Measurements from ENCODE around the gene SPTLC2.
"Not testable (repeated sequence)": the region's sequence is repeated elsewhere in the genome, so short reads cannot be mapped to it uniquely, and the experiment has no call there.

Gene SPTLC2

DNA sequence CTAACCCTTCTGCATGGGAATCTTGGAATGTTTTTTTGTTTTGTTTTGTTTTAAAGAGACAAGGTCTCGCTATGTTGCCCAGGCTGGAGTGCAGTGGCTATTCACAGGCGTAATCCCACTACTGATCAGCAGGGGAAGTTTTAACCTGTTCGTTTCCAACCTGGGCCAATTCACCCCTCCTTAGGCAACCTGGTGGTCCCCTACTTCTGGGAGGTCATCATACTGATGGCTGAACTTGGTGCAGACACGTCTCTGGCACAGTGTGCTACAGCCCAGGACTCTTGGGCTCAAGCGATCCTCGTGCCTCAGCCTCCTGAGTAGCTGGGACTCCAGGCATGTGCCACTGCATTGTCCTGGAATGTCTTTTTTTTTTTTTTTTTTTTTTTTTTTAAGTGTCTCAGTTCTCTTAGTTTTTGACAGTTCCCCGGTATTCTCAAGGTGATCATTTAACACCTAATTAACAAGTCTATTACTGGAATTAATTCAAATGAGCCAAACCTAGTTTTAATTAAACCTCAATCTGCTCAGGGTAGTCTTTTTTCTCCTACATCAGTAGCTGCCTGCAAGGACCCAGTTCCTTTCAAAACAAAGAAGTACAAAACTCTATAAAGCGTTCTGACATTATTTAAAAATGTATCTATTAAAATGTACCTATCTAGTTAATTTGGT, 68.8 kb downstream of the SPTLC2 start:
- DNase-seq: no peak

DNA sequence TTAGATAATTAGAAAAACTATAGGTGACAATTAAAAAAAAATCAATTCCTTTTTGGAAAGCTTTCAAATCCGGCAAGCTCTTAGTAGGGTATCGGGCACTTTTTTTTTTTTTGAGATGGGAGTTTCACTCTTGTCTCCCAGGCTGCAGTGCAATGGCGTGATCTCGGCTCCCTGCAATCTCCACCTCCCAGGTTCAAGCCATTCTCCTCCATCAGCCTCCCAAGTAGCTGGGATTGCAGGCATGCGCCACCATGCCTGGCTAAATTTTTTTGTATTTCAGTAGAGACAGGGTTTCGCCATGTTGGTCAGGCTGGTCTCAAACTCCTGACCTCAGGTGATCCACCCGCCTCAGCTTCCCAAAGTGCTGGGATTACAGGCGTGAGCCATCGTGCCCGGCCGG, 71.3 kb downstream of the SPTLC2 start:
- DNase-seq: not testable (repeated sequence)

DNA sequence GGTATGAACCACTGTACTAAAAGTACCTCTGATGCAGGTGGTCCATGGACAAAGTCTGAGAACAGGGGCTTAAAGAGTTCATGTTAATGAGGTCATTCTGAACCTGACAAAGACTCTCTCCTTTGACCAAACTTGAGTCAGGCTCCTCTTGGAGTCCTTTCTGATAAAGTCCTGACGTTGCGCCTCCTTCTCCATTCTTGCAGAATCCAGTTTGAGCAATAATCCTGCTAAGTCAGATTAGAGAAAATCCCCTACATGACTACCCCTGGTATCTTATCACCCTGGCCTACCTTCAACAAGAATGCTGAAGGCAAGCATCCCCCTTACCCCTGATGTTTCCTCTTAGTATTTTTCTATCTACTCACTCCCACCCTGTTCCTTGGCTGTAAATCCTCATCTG, 71.9 kb downstream of the SPTLC2 start:
- no peak for DNase-seq

DNA sequence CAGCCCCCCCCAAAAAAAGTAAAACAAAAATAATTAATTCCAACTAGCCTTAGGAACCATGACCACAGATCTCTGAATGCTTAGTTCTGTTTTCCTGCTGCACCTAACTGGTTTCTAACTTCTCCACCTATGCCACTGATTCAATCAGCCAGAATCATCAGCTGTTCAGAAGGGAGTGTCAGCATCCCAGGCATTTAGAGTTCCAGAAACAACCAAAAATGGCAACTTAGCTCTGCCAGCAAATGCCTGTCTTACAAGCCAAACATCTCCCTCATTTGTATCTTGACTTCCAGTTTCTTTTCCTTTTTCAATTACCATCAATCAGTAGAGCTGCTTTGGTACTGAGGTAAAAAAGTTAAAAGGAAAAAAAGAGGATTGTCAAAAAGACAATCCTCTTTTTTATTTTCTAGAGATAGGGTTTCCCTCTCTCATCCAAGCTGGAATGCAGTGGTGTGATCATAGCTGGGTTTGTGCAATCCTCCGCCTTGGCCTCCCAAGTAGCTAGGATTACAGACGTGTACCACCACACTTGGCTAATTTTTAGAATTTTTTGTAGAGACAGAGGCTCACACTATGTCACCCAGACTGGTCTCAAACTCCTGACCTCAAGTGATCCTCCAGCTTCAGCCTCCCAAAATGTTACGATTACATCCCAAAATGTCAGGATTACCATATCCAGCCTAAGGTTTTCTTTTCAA, 72.7 kb downstream of the SPTLC2 start:
- no peak for DNase-seq

DNA sequence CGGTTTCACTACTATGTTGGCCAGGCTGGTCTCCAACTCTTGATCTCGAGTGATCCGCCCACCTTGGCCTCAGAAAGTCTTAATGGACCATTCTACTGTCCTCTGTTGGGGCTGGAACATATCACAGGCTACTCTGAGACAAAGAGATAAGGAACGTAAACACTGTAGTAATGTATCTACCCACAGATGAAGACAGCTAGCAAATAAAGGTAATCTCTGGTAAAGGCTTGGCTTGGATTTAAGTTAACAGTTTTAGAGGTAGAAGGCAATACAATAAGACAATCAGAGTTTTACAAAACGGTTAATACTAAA, 73.2 kb downstream of the SPTLC2 start:
- DNase-seq: no peak

DNA sequence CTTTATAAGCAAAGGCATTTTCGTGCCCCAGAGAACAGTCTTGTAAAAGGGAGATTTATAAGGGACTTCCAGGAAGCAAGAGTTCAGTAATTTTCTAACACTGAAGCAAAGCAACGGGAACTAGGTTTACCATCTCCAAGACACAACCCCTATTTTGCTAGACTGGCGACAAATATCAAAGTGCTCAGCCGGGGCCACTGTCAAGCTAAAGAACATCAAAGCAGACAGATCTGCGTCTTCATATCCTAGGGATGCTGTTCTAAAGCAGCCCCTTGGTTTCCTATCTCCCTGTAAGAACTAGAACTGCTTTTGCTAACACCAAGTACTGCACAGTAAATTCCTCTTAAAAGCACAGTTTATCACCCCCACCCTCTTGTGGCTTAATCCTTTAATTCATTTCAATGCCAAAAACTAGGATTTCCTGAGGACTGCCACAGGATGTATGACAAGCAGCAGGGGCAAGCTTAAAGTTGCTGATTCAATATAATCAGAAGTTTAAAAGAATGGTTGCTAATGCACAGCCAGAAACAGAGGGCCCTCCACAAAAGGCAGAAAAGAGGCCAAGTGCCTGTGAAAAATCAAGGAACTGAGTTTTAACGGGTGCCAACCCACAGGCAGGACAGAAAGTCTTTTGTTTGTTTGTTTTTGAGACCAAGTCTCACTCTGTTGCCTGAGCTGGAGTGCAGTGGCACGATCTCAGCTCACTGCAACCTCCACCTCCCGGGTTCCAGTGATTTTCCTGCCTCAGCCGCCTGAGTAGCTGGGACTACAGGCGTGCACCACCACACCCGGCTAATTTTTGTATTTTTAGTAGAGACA, 73.8 kb downstream of the SPTLC2 start:
- DNase-seq: no peak

DNA sequence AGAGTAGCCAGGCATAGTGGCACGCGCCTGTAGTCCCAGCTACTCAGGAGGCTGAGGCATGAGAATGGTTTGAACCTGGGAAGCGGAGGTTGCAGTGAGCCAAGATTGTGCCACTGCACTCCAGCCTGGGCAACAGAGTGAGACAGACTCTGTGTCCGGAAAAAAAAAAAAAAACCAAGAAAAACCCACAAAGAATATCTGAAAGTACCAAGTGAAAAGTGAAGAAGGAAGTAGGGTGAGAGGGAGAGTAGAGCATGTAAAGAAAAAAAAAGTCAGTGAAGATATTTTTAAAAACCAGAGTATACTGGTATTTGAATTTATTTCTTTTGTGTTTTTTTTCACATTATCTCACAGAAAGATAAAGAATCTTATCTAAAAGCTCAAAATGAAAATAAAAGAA, 74.5 kb downstream of the SPTLC2 start:
- no peak for DNase-seq

DNA sequence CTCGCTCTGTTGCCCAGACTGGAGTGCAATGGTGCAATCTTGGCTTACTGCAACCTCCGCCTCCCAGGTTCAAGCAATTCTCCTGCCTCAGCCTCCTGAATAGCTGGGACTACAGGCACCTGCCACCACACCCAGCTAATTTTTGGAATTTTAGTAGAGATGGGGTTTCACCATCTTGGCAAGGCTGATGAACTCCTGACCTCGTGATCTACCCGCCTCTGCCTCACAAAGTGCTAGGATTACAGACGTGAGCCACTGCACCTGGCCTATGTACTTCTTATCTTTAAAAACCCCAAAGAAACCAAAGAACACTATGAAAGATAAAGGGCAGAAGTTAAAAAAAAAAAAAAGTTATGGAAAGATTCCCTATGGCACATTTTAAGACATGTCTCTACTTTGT, 79.5 kb downstream of the SPTLC2 start:
- not testable (repeated sequence) for DNase-seq

DNA sequence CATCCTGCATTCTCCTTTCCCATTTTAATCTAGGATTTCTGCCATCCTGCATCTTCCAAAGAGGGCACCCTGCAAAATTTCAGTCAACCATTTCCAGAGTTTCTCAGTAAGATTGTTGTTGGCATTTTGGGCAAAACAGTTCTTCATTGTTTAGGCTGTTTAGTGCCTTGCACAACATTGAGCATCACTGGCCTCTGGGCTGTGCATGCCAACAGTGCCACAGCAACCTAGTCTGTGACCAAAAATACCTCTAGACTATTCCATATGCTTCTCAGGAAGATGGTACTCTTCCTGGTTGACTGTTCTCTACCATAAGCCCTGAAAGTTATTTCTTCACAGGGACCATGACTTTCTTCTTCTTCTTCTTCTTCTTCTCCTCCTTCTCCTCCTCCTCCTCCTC, 85.4 kb downstream of the SPTLC2 start:
- DNase-seq: no peak

DNA sequence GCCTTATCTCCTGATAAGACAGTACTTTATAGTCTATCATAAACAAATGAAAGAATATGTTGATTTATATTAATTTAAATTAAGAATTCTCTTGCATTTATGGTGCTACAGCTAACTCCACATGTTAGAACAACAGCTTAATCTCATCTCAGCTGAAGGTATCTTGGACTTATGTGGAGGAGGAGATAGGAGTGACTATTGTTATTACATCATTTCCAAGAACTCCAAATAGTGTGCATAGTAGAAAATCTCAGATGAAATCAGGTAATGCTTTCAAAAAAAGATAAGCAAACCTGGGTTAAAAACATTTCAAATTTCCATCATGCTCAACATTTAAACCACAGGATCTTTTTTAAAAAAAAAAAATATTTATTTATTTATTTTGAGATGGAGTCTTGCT, 86.5 kb downstream of the SPTLC2 start:
- no peak for DNase-seq

DNA sequence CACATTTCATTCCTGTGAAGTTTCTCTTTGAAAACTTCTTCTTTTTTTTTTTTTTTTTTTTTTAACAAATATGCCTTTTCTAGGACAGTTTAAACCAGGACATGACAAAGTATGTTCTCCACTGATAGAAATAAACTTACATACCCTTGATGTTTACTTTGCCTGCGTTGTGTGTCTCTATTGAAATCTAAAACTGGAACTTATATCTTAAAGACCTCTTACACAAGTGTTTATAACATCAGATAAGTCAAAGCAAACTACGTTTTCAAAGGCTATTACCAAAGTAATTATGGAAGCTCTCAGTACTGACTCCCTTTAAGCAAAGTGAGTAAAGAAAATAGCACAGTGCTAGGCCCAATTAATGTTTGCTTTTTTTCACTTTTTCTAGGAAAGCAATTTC, 87.2 kb downstream of the SPTLC2 start:
- no peak for DNase-seq

DNA sequence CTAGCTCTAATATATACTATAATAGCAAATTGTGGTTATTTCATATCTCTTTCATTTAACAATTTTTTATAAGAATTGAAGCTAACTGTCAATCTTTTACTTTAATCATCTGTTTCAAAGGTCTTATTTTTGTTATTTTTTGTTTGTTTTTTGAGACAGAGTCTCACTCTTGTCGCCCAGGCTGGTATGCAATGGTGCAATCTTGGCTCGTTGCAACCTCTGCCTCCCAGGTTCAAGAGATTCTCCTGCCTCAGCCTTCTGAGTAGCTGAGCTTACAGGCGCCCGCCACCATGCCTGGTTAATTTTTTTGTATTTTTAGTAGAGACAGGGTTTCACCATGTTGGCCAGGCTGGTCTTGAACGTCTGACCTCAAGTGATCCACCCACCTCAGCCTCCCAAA, 87.7 kb downstream of the SPTLC2 start:
- not testable (repeated sequence) for DNase-seq

DNA sequence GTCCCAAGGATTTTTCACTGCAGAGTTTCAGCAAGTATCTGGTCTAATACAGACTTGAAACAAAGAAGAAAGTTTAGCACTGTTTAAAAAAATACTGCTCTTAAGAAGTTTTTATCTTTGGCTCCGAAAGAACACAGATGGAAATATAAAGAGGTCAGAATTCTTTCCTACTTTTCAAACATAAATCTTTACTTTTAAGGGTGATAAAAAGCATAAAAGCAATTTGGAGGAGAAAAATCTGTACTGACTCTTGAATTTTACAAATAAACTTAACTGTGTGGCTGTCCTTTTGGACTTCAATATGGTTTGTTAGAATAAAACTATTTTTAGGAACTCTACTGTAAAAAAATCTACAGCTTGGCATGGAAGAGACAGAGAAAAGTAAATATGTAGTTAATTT, 90.2 kb downstream of the SPTLC2 start:
- no peak for DNase-seq

DNA sequence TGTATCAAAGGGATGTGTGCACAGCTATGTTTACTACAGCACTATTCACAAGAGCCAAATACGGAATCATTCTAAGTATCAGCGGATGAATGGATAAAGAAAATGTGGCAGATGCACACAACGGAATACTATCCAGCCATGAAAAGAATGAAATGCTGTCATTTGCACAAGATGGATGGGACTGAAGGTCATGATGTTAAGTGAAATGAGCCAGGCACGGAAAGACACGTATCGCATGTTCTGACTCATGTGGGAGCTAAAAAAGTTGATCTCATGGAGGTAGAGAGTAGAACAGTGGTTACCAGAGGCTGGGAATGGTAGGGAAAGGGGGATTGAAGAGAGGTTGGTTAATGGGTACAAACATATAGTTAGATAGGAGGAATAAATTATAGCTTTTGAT, 91.9 kb downstream of the SPTLC2 start:
- DNase-seq: no peak

DNA sequence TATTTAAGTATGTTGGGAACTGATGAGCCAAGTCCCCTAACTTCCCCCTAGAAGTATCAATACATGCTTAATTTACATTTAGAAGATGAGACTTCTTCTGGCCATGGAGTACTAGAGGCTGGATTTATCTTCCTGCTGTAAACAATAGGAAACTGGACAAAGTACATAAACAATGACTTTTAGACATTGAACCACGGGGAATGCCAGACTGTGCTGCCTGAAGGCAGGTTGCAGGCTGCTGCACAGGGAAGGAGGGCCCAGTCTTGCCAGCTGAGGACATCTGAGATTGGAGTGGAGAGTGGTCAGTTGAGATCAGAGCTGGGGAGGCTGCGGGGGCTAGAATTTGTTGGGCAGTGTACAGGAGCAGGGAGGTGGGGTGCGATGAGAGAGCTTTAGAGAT, 93.3 kb downstream of the SPTLC2 start:
- DNase-seq: no peak

DNA sequence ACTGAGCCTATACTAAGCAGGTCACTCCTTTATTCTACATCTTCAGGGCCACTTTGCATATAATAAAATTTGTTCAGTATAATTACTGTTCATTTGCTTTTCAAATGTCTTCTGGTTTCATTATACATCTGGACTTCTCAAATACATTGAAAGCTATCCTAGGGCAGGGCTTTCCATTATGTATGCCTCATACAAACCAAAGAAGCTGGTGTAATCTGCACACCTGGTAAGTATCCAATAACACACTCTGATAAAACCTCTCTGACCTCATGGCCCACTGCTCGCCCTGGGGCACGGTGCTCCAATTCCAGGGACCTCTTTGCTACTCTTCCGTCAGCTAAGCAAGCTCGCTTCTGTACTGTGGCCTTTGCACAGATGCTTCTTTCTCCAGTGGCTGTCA, 95.9 kb downstream of the SPTLC2 start:
- DNase-seq: no peak

DNA sequence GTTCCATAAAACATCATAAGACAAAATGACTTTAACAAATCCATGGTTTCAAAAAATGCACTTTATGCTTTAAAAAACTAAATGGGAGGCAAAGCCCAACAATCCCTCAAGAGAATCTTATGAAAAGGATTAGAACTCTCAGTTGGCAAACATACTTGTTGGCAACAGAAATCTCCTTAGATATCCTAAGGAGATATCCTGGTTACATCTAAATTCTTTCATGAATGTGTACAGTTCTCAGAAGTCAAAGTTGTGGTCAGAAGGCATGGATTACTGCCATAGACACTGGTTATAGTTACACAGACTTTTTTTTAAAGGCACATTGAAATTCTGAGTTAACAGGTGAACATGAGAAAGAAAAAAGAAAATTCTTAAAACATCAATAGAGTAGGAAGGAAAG, 100.3 kb downstream of the SPTLC2 start:
- DNase-seq: no peak

DNA sequence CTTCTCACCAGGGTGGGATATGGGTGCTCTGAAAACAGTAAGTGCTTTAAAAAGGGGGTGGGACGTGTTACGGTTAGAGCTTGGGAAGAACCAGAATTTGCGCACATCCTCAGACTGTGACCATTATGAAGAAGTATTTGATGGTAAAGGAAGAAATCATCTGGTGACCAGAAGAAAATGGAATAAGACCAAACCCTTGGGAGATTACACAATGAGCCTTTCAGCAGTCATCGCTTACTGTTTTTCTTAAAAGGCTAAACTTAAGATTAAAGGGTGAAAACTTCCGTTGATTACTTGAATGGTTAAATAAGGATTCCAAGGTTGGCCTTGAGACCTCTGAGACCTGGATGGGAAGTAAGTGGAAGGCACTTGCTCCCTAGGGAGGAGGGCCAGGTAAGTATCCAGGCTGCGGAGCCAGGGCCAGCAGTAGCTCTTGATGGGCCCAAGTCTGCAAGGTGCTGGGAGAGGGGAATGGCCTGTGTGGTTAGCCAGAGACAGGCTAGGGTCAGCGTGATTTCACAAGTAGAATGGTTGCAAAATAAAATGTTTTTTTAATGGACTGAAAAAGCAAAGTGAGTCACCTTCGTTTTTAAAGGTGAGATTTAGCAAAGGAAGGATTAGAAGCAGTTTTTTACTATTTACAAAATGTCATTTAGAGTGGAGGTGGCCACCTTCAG, 104.8 kb downstream of the SPTLC2 start:
- no peak for DNase-seq

DNA sequence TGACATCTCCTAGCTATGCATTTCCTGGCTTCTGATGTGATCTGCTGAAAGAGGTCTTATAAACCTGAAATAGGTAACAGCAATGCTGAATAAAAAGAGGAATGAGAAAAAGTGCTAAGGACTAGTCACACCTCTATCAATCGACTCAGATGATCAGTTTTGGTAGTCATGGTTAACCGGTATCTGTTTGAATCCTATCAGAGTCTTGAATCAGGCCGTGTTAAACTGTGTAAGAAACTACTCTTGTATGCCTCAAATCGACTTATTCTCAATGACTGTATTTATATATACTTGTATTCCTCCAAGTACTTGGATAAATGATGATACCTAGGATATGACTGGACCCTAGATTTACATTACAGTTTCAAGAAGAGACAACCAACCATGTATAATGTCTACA, 107.1 kb downstream of the SPTLC2 start:
- DNase-seq: no peak

DNA sequence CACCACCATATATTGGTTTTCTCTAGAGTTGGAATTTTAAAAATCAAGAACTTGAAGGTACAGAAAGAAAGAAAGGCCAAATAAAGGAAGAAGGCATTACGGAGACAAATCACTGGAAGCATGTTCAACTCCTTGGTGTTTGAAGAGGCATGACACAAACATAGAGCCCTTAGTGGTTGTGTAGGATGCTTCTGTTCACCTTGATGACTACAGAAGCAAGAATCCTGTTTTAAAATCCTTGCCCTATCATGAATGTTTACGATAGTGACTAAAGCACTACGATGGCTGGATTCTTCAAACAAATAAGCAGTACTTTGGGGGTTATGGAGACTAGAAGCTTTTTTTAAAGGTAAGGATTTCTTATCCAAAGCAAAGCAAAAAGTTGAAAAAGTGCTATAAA, 107.6 kb downstream of the SPTLC2 start:
- no peak for DNase-seq

DNA sequence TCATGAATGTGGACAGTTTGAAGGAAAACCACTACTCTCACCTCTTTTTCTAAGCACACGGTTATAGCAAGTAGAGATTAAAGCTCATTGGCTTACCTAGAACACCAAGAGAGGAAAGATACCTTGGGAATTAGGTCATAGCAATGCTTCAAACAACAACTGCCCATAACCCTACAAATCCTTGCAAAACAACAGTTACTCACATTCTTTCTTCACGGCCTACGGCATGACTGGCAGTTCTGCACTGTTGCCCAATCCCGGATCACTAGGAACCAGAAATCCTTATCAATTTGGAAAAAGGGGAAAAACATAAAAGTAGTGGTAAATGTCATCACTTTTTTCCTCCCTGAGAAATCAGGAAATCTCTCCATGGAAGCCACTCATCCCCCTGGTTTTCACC, 108.2 kb downstream of the SPTLC2 start:
- DNase-seq: no peak

DNA sequence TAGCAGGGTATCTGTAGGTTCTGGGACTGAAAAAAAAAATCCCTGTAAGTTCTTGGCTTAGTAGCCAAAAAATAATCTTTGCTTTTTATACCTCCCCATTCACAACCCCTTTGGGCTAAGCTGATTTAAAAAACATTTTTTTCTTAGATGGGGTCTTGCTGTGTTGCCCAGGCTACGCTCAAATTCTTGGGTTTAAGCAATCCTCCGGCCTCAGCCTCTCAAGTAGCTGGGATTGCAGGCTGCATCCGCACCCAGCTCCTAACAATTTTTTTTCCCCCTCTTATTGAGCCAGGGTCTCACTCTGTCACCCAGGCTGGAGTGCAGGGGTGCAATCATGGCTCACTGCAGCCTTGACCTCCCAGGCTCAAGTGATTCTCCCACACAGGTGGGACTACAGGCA, 108.7 kb downstream of the SPTLC2 start:
- no peak for DNase-seq

DNA sequence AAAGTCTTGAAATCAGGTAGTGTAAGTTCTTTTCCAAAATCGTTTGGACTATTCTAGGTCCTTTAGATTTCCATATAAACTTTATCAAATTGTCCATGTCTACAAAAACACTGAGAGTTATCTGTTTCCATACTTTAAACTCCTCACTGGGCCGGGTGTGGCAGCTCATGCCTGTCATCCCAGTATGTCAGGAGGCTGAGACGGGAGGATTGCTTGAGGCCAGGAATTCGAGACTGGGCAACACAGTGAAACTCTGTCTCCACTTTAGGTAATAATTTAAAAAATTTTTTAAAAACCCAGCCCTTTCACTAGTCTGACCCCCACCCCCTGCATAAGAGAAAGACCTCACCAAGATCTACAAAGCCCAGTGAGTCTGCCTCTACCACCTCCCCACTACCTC, 111.4 kb downstream of the SPTLC2 start:
- no peak for DNase-seq

DNA sequence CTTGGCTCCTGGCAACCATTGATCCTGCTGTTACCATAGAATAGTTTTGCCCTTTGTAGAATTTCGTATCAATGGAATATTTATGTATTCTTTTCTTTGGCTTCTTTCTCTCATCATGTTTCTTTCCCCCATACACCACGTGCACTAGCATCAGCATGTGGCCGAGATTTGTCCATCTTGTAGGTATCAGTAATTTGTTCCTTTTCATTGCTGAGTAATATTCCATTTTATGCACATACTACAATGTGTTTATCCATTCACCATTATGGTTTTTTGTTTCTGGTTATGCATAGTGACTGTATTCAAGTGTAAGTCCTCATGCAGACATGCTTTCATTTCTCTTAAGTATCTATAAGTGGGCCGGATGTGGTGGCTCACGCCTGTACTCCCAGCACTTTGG, 113.3 kb downstream of the SPTLC2 start:
- DNase-seq: no peak
